ENCODE measurements around the gene TOP3B. TPM values are rescaled to one million over a fixed set of nuclear protein-coding genes. Genes with fewer than 3 reads are reported as not detected.

Gene TOP3B
- total RNA-seq, 1 donor from 2014 or later: 27.9 TPM

- H3K36me3 ChIP-seq (ENCODE audit: control insufficient read depth, insufficient read depth, low read length): peaks cover 1% of the 10 kb centered on the region
- no peak overlapping the region for H3K4me3 ChIP-seq (ENCODE audit: low read depth, low read length)
- FAIRE-seq: no peak
- no peak for TF ChIP-seq CTCF (IDR thresholded peaks at IDR 0.05; ENCODE audit: insufficient read depth, low read length, severe bottlenecking)
- no peaks in the 10 kb centered on the region for H3K27me3 ChIP-seq (ENCODE audit: control insufficient read depth, insufficient read depth, low read length)
- no peak for DNase-seq (ENCODE audit: low read depth)
Measured at GRCh38 chr22:21922370-21923162, 60.0 kb downstream of the TOP3B start.

GRCh38 chr22:21921729-21922128, 60.9 kb downstream of the TOP3B start:
- DNase-seq (ENCODE audit: low read depth) (no peak), FAIRE-seq (no peak)
- no peaks in the 10 kb centered on the region for H3K27me3 ChIP-seq (ENCODE audit: control insufficient read depth, insufficient read depth, low read length)
- H3K4me3 ChIP-seq (ENCODE audit: low read depth, low read length): no peak overlapping the region
- TF ChIP-seq CTCF (IDR thresholded peaks at IDR 0.05; ENCODE audit: insufficient read depth, low read length, severe bottlenecking): no peak
- no peaks in the 10 kb centered on the region for H3K36me3 ChIP-seq (ENCODE audit: control insufficient read depth, insufficient read depth, low read length)

- Histone ChIP-seq H3K4me3 (ENCODE audit: low read depth, low read length) (no peak overlapping the region), H3K27me3 (ENCODE audit: control insufficient read depth, insufficient read depth, low read length) (no peaks in the 10 kb centered on the region), H3K36me3 (ENCODE audit: control insufficient read depth, insufficient read depth, low read length) (no peaks in the 10 kb centered on the region)
- FAIRE-seq (no peak), DNase-seq (ENCODE audit: low read depth) (no peak)
- no peak for TF ChIP-seq CTCF (IDR thresholded peaks at IDR 0.05; ENCODE audit: insufficient read depth, low read length, severe bottlenecking)
Measured at GRCh38 chr22:21921184-21921721, 61.3 kb downstream of the TOP3B start.

GRCh38 chr22:21920341-21921183, 62.0 kb downstream of the TOP3B start:
- Histone ChIP-seq H3K27me3 (ENCODE audit: control insufficient read depth, insufficient read depth, low read length) (no peaks in the 10 kb centered on the region), H3K4me3 (ENCODE audit: low read depth, low read length) (no peak overlapping the region), H3K36me3 (ENCODE audit: control insufficient read depth, insufficient read depth, low read length) (no peaks in the 10 kb centered on the region)
- FAIRE-seq: no peak
- TF ChIP-seq CTCF (IDR thresholded peaks at IDR 0.05; ENCODE audit: insufficient read depth, low read length, severe bottlenecking): no peak
- no peak for DNase-seq (ENCODE audit: low read depth)

- no peaks in the 10 kb centered on the region for H3K27me3 ChIP-seq (ENCODE audit: control insufficient read depth, insufficient read depth, low read length)
- no peak for DNase-seq (ENCODE audit: low read depth)
- TF ChIP-seq CTCF (IDR thresholded peaks at IDR 0.05; ENCODE audit: insufficient read depth, low read length, severe bottlenecking): no peak
- no peak for FAIRE-seq
- H3K36me3 ChIP-seq (ENCODE audit: control insufficient read depth, insufficient read depth, low read length): no peaks in the 10 kb centered on the region
- no peak overlapping the region for H3K4me3 ChIP-seq (ENCODE audit: low read depth, low read length)
Measured at GRCh38 chr22:21919526-21920307, 62.9 kb downstream of the TOP3B start.

Measured in bronchial epithelial cell (primary cell).